Keratinocyte (primary cell): ENCODE results near the gene KIAA1958.

Experiments
- EZH2 ChIP-seq: IDR thresholded peaks from one replicate; pipeline ENCODE4 v1.6.1; 2012; ENCODE audit warnings: inconsistent platforms, mild to moderate bottlenecking, low read length, moderate library complexity
- TF ChIP-seq, protein P1 (sequence below), 3 experiments: IDR thresholded peaks in 1 of 3; conservative IDR thresholded peaks in 1 of 3; optimal IDR thresholded peaks in 1 of 3; 2 replicates in 2 of 3; 3 replicates in 1 of 3; pipeline versions ENCODE3 to v1.5.1; 2011; ENCODE audit warnings: low read length in 3 of 3, mild to moderate bottlenecking in 3 of 3, moderate library complexity in 2 of 3, control low read depth in 1 of 3, inconsistent platforms in 1 of 3; ENCODE audit not compliant: insufficient read depth in 2 of 3; ENCODE audit errors: extremely low read depth in 1 of 3

- TF ChIP-seq, protein P1, sequence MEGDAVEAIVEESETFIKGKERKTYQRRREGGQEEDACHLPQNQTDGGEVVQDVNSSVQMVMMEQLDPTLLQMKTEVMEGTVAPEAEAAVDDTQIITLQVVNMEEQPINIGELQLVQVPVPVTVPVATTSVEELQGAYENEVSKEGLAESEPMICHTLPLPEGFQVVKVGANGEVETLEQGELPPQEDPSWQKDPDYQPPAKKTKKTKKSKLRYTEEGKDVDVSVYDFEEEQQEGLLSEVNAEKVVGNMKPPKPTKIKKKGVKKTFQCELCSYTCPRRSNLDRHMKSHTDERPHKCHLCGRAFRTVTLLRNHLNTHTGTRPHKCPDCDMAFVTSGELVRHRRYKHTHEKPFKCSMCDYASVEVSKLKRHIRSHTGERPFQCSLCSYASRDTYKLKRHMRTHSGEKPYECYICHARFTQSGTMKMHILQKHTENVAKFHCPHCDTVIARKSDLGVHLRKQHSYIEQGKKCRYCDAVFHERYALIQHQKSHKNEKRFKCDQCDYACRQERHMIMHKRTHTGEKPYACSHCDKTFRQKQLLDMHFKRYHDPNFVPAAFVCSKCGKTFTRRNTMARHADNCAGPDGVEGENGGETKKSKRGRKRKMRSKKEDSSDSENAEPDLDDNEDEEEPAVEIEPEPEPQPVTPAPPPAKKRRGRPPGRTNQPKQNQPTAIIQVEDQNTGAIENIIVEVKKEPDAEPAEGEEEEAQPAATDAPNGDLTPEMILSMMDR (optimal IDR thresholded peaks at IDR 0.05 in 1 of 3, IDR thresholded peaks at IDR 0.05 in 1 of 3, conservative IDR thresholded peaks at IDR 0.05 in 1 of 3; ENCODE audit: extremely low read depth in 1 of 3, insufficient read depth in 2 of 3, low read length in 3 of 3): no peak
- TF ChIP-seq EZH2: no peak
Observed at GRCh38 chr9:112439171-112439570, 47.5 kb upstream of the KIAA1958 start.
